Smooth muscle cell (in vitro differentiated cells): Measurements from ENCODE around the gene ACVRL1. TPM values are rescaled to one million over a fixed set of nuclear protein-coding genes. Genes with fewer than 3 reads are reported as not detected.

ENCODE experiments used
- DNase-seq: peaks from one replicate; lab custom pipeline; 2025; ENCODE audit not compliant: unreplicated experiment; lab: John Stamatoyannopoulos, UW
- H2AFZ ChIP-seq: fragments of 200-600 bp; sonication (generic); 2 replicates; pipeline ENCODE4 v1.6.0; 2016; ENCODE audit warnings: antibody characterized with exemption, low read depth, mild to moderate bottlenecking
- H3F3A ChIP-seq: fragments of 200-600 bp; sonication (generic); 2 replicates; pipeline ENCODE4 v1.6.0; 2017; ENCODE audit warnings: antibody characterized with exemption, low read depth
- H3K27ac ChIP-seq: fragments of 200-600 bp; sonication (generic); 2 replicates; pipeline ENCODE4 v1.5.1; 2016; ENCODE audit warnings: low read depth, mild to moderate bottlenecking
- H3K27me3 ChIP-seq: fragments of 200-600 bp; sonication (generic); 2 replicates; pipeline ENCODE4 v1.6.1; 2016; ENCODE audit warnings: low read depth, mild to moderate bottlenecking
- H3K36me3 ChIP-seq: fragments of 200-600 bp; sonication (generic); 2 replicates; pipeline ENCODE4 v1.5.1; 2016; ENCODE audit warnings: low read depth
- H3K4me1 ChIP-seq: fragments of 200-600 bp; sonication (generic); 2 replicates; pipeline ENCODE4 v1.5.1; 2016; ENCODE audit warnings: low read depth
- H3K4me2 ChIP-seq: fragments of 200-600 bp; sonication (generic); 2 replicates; pipeline ENCODE4 v1.6.0; 2016; ENCODE audit warnings: mild to moderate bottlenecking
- H3K4me3 ChIP-seq: fragments of 200-600 bp; sonication (generic); 2 replicates; pipeline ENCODE4 v1.5.1; 2016; ENCODE audit warnings: mild to moderate bottlenecking
- H3K79me2 ChIP-seq: fragments of 200-600 bp; sonication (generic); 2 replicates; pipeline ENCODE4 v1.6.0; 2016; ENCODE audit warnings: low read depth, mild to moderate bottlenecking
- H3K9ac ChIP-seq: fragments of 200-600 bp; sonication (generic); 2 replicates; pipeline ENCODE4 v1.6.0; 2016; ENCODE audit warnings: low read depth
- H3K9me3 ChIP-seq: fragments of 200-600 bp; sonication (generic); replicated peaks from 2 replicates; pipeline ENCODE4 v1.5.1; 2016; ENCODE audit warnings: low read depth
- H4K20me1 ChIP-seq: fragments of 200-600 bp; sonication (generic); 2 replicates; pipeline ENCODE4 v1.6.0; 2016; ENCODE audit warnings: low read depth
- CTCF ChIP-seq: fragments of 200-600 bp; sonication (generic); IDR thresholded peaks from 2 replicates; pipeline ENCODE4 v1.5.1; 2017; ENCODE audit warnings: borderline replicate concordance, mild to moderate bottlenecking, antibody characterized with exemption; ENCODE audit not compliant: insufficient read depth, poor library complexity, severe bottlenecking
- WGBS: methylation state at CpG from one replicate; pipeline ENCODE4 v1.1.7; 2016; ENCODE audit warnings: low lambda C conversion rate; 5-methylcytosine and 5-hydroxymethylcytosine counted together
- polyA plus RNA-seq: library from polyadenylated mRNA; unstranded; fragments of >200 nt; fragmentation: Nextera tagmentation; extraction: Ambion mirVana; gene quantifications from 2 replicates; pipeline ENCODE4 v1.2.1, GENCODE V29; 2016
- total RNA-seq: library from RNA; depleted of rRNA; stranded (reverse); fragments of >200 nt; gene quantifications from 2 replicates; pipeline ENCODE4 v1.2.3, GENCODE V29; 2014

ACVRL1 gene
- total and polyA plus RNA-seq, 2 experiments from 2014 or later: 8.4 to 10.4 TPM

- DNase-seq: no peak
- no peak overlapping the region for H3K27ac ChIP-seq
- H3K79me2 ChIP-seq: no peaks in the 10 kb centered on the region
- no peak overlapping the region for H3K4me3 ChIP-seq
- H3K4me2 ChIP-seq: no peak overlapping the region
- no peaks in the 10 kb centered on the region for H3K36me3 ChIP-seq
- H2AFZ ChIP-seq: no peak overlapping the region
- TF ChIP-seq CTCF: no peak
- no peaks in the 10 kb centered on the region for H3K27me3 ChIP-seq
- no peaks in the 10 kb centered on the region for H4K20me1 ChIP-seq
- H3F3A ChIP-seq: peaks cover 15% of the 10 kb centered on the region
- H3K4me1 ChIP-seq: peaks cover 32% of the 10 kb centered on the region
- H3K9ac ChIP-seq: no peak overlapping the region
- no peaks in the 10 kb centered on the region for H3K9me3 ChIP-seq
- 56% methylated on average over 4 of the region's 4 CpGs for WGBS
These were observed 36.8 kb upstream of the ACVRL1 start for GRCh38 chr12:51870504-51870903.

- 93% methylated on average over 6 of the region's 6 CpGs for WGBS
- no peaks in the 10 kb centered on the region for H3K79me2 ChIP-seq
- peaks cover 12% of the 10 kb centered on the region for H3F3A ChIP-seq
- DNase-seq: no peak
- H4K20me1 ChIP-seq: no peaks in the 10 kb centered on the region
- peaks cover 26% of the 10 kb centered on the region for H3K4me1 ChIP-seq
- H3K27me3 ChIP-seq: no peaks in the 10 kb centered on the region
- TF ChIP-seq CTCF: no peak
- H2AFZ ChIP-seq: no peak overlapping the region
- no peak overlapping the region for H3K4me3 ChIP-seq
- H3K4me2 ChIP-seq: no peak overlapping the region
- H3K36me3 ChIP-seq: no peaks in the 10 kb centered on the region
- H3K9me3 ChIP-seq: no peaks in the 10 kb centered on the region
- H3K27ac ChIP-seq: no peak overlapping the region
- H3K9ac ChIP-seq: no peak overlapping the region
These were observed 36.2 kb upstream of the ACVRL1 start for GRCh38 chr12:51871126-51871525.

GRCh38 chr12:51871918-51872688, 35.2 kb upstream of the ACVRL1 start:
- 76% methylated on average over 17 of the region's 17 CpGs for WGBS
- H3K9me3 ChIP-seq: no peaks in the 10 kb centered on the region
- peaks cover 9% of the 10 kb centered on the region for H3F3A ChIP-seq
- no peaks in the 10 kb centered on the region for H3K27me3 ChIP-seq
- no peaks in the 10 kb centered on the region for H3K36me3 ChIP-seq
- no peak overlapping the region for H3K9ac ChIP-seq
- no peak overlapping the region for H3K4me2 ChIP-seq
- H3K4me1 ChIP-seq: peaks cover 21% of the 10 kb centered on the region
- H2AFZ ChIP-seq: no peak overlapping the region
- H4K20me1 ChIP-seq: no peaks in the 10 kb centered on the region
- H3K79me2 ChIP-seq: no peaks in the 10 kb centered on the region
- H3K27ac ChIP-seq: no peak overlapping the region
- no peak for TF ChIP-seq CTCF
- DNase-seq: no peak
- H3K4me3 ChIP-seq: no peak overlapping the region

- H3K4me1 ChIP-seq: peaks cover 21% of the 10 kb centered on the region
- no peaks in the 10 kb centered on the region for H3K79me2 ChIP-seq
- no peak overlapping the region for H3K9ac ChIP-seq
- no peaks in the 10 kb centered on the region for H3K9me3 ChIP-seq
- DNase-seq: no peak
- no peak overlapping the region for H2AFZ ChIP-seq
- no peak for TF ChIP-seq CTCF
- H3K27ac ChIP-seq: no peak overlapping the region
- no peak overlapping the region for H3K4me3 ChIP-seq
- H3F3A ChIP-seq: peaks cover 6% of the 10 kb centered on the region
- no peaks in the 10 kb centered on the region for H4K20me1 ChIP-seq
- H3K4me2 ChIP-seq: no peak overlapping the region
- no peaks in the 10 kb centered on the region for H3K27me3 ChIP-seq
- H3K36me3 ChIP-seq: no peaks in the 10 kb centered on the region
- 94% methylated on average over 3 of the region's 3 CpGs for WGBS
These were observed 34.7 kb upstream of the ACVRL1 start for GRCh38 chr12:51872689-51872981.
